HG03108 (cell line): ENCODE results near the gene PLD6.
"Not testable (repeated sequence)": the region's sequence is repeated elsewhere in the genome, so short reads cannot be mapped to it uniquely, and the experiment has no call there.

Experiments used
- ATAC-seq: cut with Tn5 transposase; IDR thresholded peaks from one replicate; pipeline ENCODE4 v1.9.1; 2021; ENCODE audit warnings: moderate library complexity; ENCODE audit not compliant: unreplicated experiment

PLD6 gene

GRCh38 chr17:17177176-17177575 lies 29.0 kb downstream of the PLD6 start:
- no peak for ATAC-seq

- ATAC-seq: no peak
Observed at GRCh38 chr17:17176341-17176740, 29.8 kb downstream of the PLD6 start.

- ATAC-seq: no peak
Observed at GRCh38 chr17:17175917-17176316, 30.2 kb downstream of the PLD6 start.

- ATAC-seq: no peak
Observed at GRCh38 chr17:17175340-17175739, 30.8 kb downstream of the PLD6 start.

- no peak for ATAC-seq
Observed at GRCh38 chr17:17173921-17174320, 32.2 kb downstream of the PLD6 start.

- no peak for ATAC-seq
Observed at GRCh38 chr17:17172990-17173389, 33.1 kb downstream of the PLD6 start.

DNA sequence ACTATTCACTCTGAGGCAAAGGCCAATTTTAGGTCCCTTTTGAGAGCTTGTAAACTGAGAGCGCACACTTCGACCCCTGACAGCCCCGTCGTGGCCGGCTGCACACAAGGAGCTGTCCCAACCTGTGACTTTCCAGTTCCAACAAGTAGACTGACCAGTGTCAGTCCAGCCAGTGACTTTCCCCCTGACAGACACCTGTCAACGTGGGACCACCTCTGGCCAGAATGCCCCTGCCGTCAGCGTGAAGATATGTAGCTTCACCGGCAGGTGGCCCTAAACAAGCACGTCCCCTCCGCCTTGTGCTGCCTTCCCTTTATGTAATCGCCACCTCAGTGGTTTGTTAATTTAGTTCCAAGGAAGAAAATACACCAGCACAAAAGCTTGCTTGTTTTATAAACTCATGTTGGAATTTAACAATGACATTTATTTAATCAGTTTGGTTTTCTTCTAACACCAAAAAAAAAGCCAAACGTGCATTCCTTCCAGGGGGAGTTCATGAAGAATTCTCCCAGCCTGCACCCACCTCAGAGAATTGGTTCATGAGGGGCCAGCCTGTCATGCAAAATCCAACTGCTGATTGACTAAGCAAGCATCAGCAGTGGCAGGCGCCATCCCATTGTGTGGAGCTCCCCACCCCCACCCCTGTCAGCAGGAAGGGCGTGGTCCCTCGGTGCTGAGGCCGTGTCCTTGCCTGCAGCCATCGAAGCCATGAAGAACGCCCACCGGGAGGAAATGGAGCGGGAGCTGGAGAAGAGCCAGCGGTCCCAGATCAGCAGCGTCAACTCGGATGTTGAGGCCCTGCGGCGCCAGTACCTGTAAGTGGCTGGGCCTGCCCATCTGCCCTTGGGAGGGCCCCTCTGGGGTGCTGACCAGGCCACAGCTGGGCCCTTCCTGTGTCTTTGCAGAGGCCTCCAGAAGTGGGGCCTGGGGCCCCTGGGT lies 33.9 kb downstream of the PLD6 start:
- ATAC-seq: no peak

GRCh38 chr17:17171186-17171585 lies 34.9 kb downstream of the PLD6 start:
- ATAC-seq: no peak

- no peak for ATAC-seq
Observed at GRCh38 chr17:17170346-17170985, 35.7 kb downstream of the PLD6 start.

- ATAC-seq: no peak
Observed at GRCh38 chr17:17169396-17169795, 36.7 kb downstream of the PLD6 start.

GRCh38 chr17:17168401-17168800 lies 37.7 kb downstream of the PLD6 start:
- ATAC-seq: no peak

- ATAC-seq: no peak
Observed at GRCh38 chr17:17167986-17168385, 38.1 kb downstream of the PLD6 start.

GRCh38 chr17:17167356-17167755 lies 38.8 kb downstream of the PLD6 start:
- ATAC-seq: no peak

GRCh38 chr17:17166446-17166845 lies 39.7 kb downstream of the PLD6 start:
- ATAC-seq: no peak

GRCh38 chr17:17165666-17166308 lies 40.3 kb downstream of the PLD6 start:
- ATAC-seq: no peak

DNA sequence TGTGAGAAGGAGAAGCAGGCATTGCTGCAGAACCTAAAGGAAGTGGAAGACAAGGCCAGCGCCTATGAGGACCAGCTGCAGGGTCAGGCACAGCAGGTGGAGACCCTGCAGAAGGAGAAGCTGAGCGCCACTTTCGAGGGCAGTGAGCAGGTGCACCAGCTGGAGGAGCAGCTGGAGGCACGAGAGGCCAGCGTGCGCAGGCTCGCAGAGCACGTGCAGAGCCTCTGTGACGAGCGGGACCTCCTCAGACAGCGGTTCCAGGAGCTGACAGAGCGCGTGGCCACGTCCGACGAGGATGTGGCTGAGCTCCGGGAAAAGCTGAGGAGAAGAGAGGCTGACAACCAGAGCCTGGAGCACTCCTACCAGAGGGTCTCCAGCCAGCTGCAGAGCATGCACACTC lies 41.5 kb downstream of the PLD6 start:
- no peak for ATAC-seq

- ATAC-seq: no peak
Observed at GRCh38 chr17:17164156-17164555, 42.0 kb downstream of the PLD6 start.

- no peak for ATAC-seq
Observed at GRCh38 chr17:17161759-17162158, 44.4 kb downstream of the PLD6 start.

DNA sequence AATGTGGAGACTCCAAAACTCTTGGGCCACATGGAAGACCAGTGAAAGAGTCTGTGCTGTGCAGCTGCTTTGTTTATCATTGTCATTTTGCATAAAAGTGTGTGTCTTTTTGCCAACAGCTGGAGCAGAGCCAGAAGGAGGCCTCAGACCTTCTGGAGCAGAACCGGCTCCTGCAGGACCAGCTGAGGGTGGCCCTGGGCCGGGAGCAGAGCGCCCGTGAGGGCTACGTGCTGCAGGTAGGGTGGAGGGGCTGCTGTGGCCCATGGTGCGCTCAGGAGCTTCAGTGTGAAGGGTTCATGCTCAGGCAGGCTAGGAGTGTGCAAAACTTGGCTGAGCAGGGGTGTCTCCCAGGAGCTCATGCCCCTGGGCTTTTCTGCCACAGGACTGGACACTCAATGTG lies 45.0 kb downstream of the PLD6 start:
- ATAC-seq: no peak

- ATAC-seq: no peak
Observed at GRCh38 chr17:17159571-17159970, 46.6 kb downstream of the PLD6 start.

DNA sequence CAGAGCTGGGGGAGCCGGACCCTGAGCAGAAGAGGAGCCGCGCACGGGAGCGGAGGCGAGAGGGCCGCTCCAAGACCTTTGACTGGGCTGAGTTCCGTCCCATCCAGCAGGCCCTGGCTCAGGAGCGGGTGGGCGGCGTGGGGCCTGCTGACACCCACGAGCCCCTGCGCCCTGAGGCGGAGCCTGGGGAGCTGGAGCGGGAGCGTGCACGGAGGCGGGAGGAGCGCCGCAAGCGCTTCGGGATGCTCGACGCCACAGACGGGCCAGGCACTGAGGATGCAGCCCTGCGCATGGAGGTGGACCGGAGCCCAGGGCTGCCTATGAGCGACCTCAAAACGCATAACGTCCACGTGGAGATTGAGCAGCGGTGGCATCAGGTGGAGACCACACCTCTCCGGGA lies 47.6 kb downstream of the PLD6 start:
- not testable (repeated sequence) for ATAC-seq

DNA sequence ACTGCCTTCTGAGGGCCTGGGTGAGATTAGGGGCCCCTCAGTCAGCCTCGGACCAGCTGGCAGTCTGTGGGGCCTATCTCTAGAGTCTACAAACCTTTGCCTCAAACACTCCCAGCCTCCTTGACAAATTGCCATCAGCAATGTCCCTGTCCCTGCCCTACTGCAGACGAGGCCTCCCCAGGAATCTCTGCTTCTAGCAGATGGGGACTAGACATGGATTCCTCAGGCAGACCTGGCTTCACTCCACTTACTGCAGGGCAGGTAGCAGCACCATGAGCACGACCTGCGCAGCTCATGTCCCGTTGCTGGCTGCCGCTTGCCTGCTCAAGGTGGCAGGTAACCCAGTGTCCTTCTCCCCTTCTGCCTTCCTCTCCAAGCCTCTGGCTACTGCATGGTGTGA lies 49.1 kb downstream of the PLD6 start:
- ATAC-seq: no peak
